Gastroesophageal sphincter (tissue), 3 donors: ENCODE results near the gene TFAP2B.

Experiments used
- EP300 ChIP-seq: sonication (generic); formaldehyde crosslinking; IDR thresholded peaks from one replicate; pipeline ENCODE4 v1.6.1; 2017; ENCODE audit warnings: antibody characterized with exemption, mild to moderate bottlenecking
- POLR2A ChIP-seq, 2 donors: fragments of 450-650 bp; IDR thresholded peaks; one replicate each; pipeline ENCODE4 v1.6.1; 2017; ENCODE audit warnings: antibody characterized with exemption in 2 of 2, mild to moderate bottlenecking in 2 of 2, moderate library complexity in 1 of 2
- POLR2AphosphoS5 ChIP-seq: sonication (generic); formaldehyde crosslinking; IDR thresholded peaks from one replicate; pipeline ENCODE4 v1.6.1; 2017; ENCODE audit warnings: antibody characterized with exemption
- TF ChIP-seq, protein P1 (sequence below), 4 experiments: fragments of 200-600 bp in 2 of 4; fragments of 450-650 bp in 2 of 4; sonication (generic) in 1 of 4; IDR thresholded peaks; one replicate each; pipeline ENCODE4 v1.5.1; 2017 to 2019; ENCODE audit warnings: antibody characterized with exemption in 4 of 4, mild to moderate bottlenecking in 2 of 4, moderate library complexity in 2 of 4

DNA sequence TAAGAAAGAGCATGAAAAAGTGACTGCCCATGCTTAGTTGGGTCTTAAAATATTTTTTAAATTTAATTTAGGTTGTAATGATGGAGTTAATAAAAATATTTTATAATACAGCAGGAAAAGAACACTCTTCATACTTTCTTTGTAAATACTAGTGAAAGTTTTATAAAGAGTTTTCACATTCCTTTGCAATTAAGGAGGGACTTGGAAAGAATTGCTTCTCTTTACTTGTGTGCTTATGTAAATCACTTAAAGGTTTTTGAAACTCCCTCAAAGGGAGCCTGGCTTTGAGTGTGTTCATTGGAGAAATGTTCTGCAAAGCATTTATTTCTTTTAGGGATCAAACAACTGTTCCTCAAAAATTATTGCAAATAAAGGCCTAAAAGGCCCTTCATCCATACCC is 11.6 kb upstream of the TFAP2B start:
- TF ChIP-seq, protein P1, sequence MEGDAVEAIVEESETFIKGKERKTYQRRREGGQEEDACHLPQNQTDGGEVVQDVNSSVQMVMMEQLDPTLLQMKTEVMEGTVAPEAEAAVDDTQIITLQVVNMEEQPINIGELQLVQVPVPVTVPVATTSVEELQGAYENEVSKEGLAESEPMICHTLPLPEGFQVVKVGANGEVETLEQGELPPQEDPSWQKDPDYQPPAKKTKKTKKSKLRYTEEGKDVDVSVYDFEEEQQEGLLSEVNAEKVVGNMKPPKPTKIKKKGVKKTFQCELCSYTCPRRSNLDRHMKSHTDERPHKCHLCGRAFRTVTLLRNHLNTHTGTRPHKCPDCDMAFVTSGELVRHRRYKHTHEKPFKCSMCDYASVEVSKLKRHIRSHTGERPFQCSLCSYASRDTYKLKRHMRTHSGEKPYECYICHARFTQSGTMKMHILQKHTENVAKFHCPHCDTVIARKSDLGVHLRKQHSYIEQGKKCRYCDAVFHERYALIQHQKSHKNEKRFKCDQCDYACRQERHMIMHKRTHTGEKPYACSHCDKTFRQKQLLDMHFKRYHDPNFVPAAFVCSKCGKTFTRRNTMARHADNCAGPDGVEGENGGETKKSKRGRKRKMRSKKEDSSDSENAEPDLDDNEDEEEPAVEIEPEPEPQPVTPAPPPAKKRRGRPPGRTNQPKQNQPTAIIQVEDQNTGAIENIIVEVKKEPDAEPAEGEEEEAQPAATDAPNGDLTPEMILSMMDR (IDR thresholded peaks at IDR 0.05), result no peak
- TF ChIP-seq POLR2A (IDR thresholded peaks at IDR 0.05) (no peak), EP300 (no peak), POLR2AphosphoS5 (no peak)
